ENCODE data around the gene IQSEC1.

IQSEC1 gene

DNA sequence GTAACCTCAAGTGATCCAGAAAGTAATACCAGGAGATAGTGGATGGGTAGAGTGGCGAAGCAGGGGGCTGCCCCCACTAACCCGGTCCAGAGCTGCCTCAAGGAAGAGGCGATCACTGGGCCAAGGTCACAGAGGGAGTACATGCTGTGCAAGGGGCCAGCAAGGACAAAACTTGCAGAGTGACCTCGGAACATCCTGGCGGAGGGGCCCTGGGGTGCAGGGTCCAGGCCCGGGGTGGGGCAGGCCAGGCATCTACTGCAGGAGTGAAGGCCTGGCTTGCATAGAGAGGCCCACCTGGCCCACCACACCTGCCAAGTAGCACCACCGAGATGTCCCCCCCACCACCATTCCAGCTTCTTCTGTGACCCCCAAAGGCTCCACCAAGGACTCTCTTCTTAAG, 17.6 kb downstream of the IQSEC1 start:
- WGBS (ENCODE audit: insufficient coverage, insufficient read length): no CpG with 5 or more reads among the region's 7 CpGs
- H3K4me1 ChIP-seq (ENCODE audit: control insufficient read depth, insufficient read depth, low read length): peaks cover 4% of the 10 kb centered on the region; the same call in 1 of the 2 replicates
- H3K9me3 ChIP-seq (ENCODE audit: control insufficient read depth, insufficient read depth, low read length): no peaks in the 10 kb centered on the region
- no peak overlapping the region for H3K4me3 ChIP-seq (ENCODE audit: low read length)
- no peak overlapping the region for H3K27ac ChIP-seq (ENCODE audit: low read length)
- H3K36me3 ChIP-seq (ENCODE audit: control insufficient read depth, insufficient read depth, low read length): no peaks in the 10 kb centered on the region
- H3K27me3 ChIP-seq (ENCODE audit: control insufficient read depth, insufficient read depth, low read length): no peaks in the 10 kb centered on the region
- no peak for DNase-seq (ENCODE audit: low read depth, low spot score)

GRCh38 chr3:13054341-13055285, 18.6 kb downstream of the IQSEC1 start:
- Histone ChIP-seq H3K4me1 (ENCODE audit: control insufficient read depth, insufficient read depth, low read length) (peaks cover 4% of the 10 kb centered on the region; the same call in 1 of the 2 replicates), H3K9me3 (ENCODE audit: control insufficient read depth, insufficient read depth, low read length) (no peaks in the 10 kb centered on the region), H3K27me3 (ENCODE audit: control insufficient read depth, insufficient read depth, low read length) (no peaks in the 10 kb centered on the region), H3K27ac (ENCODE audit: low read length) (no peak overlapping the region), H3K36me3 (ENCODE audit: control insufficient read depth, insufficient read depth, low read length) (no peaks in the 10 kb centered on the region), H3K4me3 (ENCODE audit: low read length) (no peak overlapping the region)
- WGBS (ENCODE audit: insufficient coverage, insufficient read length): no CpG with 5 or more reads among the region's 31 CpGs
- no peak for DNase-seq (ENCODE audit: low read depth, low spot score)

GRCh38 chr3:13053893-13054292, 19.3 kb downstream of the IQSEC1 start:
- Histone ChIP-seq H3K9me3 (ENCODE audit: control insufficient read depth, insufficient read depth, low read length) (no peaks in the 10 kb centered on the region), H3K27me3 (ENCODE audit: control insufficient read depth, insufficient read depth, low read length) (no peaks in the 10 kb centered on the region), H3K27ac (ENCODE audit: low read length) (no peak overlapping the region), H3K4me3 (ENCODE audit: low read length) (no peak overlapping the region), H3K36me3 (ENCODE audit: control insufficient read depth, insufficient read depth, low read length) (no peaks in the 10 kb centered on the region), H3K4me1 (ENCODE audit: control insufficient read depth, insufficient read depth, low read length) (peaks cover 4% of the 10 kb centered on the region; the same call in 1 of the 2 replicates)
- no peak for DNase-seq (ENCODE audit: low read depth, low spot score)
- no CpG with 5 or more reads among the region's 12 CpGs for WGBS (ENCODE audit: insufficient coverage, insufficient read length)

- no CpG with 5 or more reads among the region's 8 CpGs for WGBS (ENCODE audit: insufficient coverage, insufficient read length)
- Histone ChIP-seq H3K4me1 (ENCODE audit: control insufficient read depth, insufficient read depth, low read length) (peaks cover 4% of the 10 kb centered on the region; the same call in 1 of the 2 replicates), H3K27ac (ENCODE audit: low read length) (no peak overlapping the region), H3K36me3 (ENCODE audit: control insufficient read depth, insufficient read depth, low read length) (no peaks in the 10 kb centered on the region), H3K4me3 (ENCODE audit: low read length) (no peak overlapping the region), H3K27me3 (ENCODE audit: control insufficient read depth, insufficient read depth, low read length) (no peaks in the 10 kb centered on the region), H3K9me3 (ENCODE audit: control insufficient read depth, insufficient read depth, low read length) (no peaks in the 10 kb centered on the region)
- no peak for DNase-seq (ENCODE audit: low read depth, low spot score)
Observed at GRCh38 chr3:13053420-13053819, 19.8 kb downstream of the IQSEC1 start.

DNA sequence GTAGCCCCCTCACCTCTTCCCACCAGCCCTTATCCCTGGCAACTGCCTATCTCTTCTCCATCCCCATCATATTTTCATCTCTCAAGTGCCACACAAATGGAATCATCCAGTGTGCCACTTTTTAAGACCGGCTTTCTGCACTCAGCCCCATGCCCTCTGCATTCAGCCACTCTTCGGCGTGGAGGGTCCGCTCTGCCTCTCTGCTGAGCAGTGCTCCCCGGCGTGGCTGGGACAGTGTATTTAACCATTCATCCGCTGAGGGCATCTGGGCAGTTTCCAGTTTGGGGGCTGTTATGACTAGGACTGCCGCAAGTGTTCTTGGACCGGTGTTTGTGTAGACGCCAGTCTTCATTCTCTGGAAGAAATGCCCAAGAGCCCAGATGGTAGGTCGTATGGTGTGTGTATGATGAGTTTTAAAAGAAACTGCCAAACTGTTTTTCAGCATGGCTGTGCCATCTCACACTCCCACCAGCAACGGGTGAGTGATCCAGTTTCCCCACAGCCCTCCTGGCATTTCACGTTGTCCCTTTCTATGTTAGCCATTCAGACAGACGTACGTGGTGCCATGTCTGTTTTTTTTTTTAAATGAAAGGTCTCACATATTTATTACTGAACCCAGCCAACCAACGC, 20.9 kb downstream of the IQSEC1 start:
- no peak overlapping the region for H3K27ac ChIP-seq (ENCODE audit: low read length)
- peaks cover 4% of the 10 kb centered on the region; the same call in 1 of the 2 replicates for H3K4me1 ChIP-seq (ENCODE audit: control insufficient read depth, insufficient read depth, low read length)
- no peak overlapping the region for H3K4me3 ChIP-seq (ENCODE audit: low read length)
- no peaks in the 10 kb centered on the region for H3K36me3 ChIP-seq (ENCODE audit: control insufficient read depth, insufficient read depth, low read length)
- H3K9me3 ChIP-seq (ENCODE audit: control insufficient read depth, insufficient read depth, low read length): no peaks in the 10 kb centered on the region
- DNase-seq (ENCODE audit: low read depth, low spot score): no peak
- no CpG with 5 or more reads among the region's 16 CpGs for WGBS (ENCODE audit: insufficient coverage, insufficient read length)
- H3K27me3 ChIP-seq (ENCODE audit: control insufficient read depth, insufficient read depth, low read length): no peaks in the 10 kb centered on the region

- H3K27me3 ChIP-seq (ENCODE audit: control insufficient read depth, insufficient read depth, low read length): no peaks in the 10 kb centered on the region
- H3K9me3 ChIP-seq (ENCODE audit: control insufficient read depth, insufficient read depth, low read length): no peaks in the 10 kb centered on the region
- peaks cover 4% of the 10 kb centered on the region; the same call in 1 of the 2 replicates for H3K4me1 ChIP-seq (ENCODE audit: control insufficient read depth, insufficient read depth, low read length)
- H3K36me3 ChIP-seq (ENCODE audit: control insufficient read depth, insufficient read depth, low read length): no peaks in the 10 kb centered on the region
- no peak for DNase-seq (ENCODE audit: low read depth, low spot score)
- no CpG with 5 or more reads among the region's 6 CpGs for WGBS (ENCODE audit: insufficient coverage, insufficient read length)
- H3K4me3 ChIP-seq (ENCODE audit: low read length): no peak overlapping the region
- no peak overlapping the region for H3K27ac ChIP-seq (ENCODE audit: low read length)
Observed at GRCh38 chr3:13051581-13051980, 21.6 kb downstream of the IQSEC1 start.

GRCh38 chr3:13051066-13051465, 22.2 kb downstream of the IQSEC1 start:
- DNase-seq (ENCODE audit: low read depth, low spot score): no peak
- WGBS (ENCODE audit: insufficient coverage, insufficient read length): no CpG with 5 or more reads among the region's 2 CpGs

DNA sequence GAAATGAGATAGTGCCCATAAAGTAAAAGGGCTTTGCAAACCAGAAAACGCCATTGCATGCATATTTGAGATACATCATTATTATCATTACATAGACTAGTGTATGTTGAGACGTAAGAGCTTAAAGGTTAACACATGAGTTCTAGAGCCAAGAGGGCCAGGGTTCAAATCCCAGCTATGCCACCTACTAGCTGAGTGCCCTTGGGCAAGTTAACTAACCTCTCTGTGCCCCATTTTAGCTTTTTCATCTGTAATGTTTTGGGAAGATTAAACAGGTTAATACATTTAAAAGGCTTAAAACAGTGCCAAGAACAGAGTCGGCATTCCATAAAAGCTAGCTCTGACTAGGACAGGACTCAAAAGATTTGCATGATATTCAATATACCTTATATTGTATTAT, 22.8 kb downstream of the IQSEC1 start:
- Histone ChIP-seq H3K4me1 (ENCODE audit: control insufficient read depth, insufficient read depth, low read length) (peaks cover 4% of the 10 kb centered on the region; the same call in 1 of the 2 replicates), H3K9me3 (ENCODE audit: control insufficient read depth, insufficient read depth, low read length) (no peaks in the 10 kb centered on the region), H3K36me3 (ENCODE audit: control insufficient read depth, insufficient read depth, low read length) (no peaks in the 10 kb centered on the region), H3K27me3 (ENCODE audit: control insufficient read depth, insufficient read depth, low read length) (no peaks in the 10 kb centered on the region), H3K4me3 (ENCODE audit: low read length) (no peak overlapping the region), H3K27ac (ENCODE audit: low read length) (no peak overlapping the region)
- DNase-seq (ENCODE audit: low read depth, low spot score): no peak
- WGBS (ENCODE audit: insufficient coverage, insufficient read length): no CpG with 5 or more reads among the region's 3 CpGs

More at GRCh38 chr3:13051066-13051465, 22.2 kb downstream of the IQSEC1 start:
- Histone ChIP-seq H3K4me3 (ENCODE audit: low read length) (no peak overlapping the region), H3K36me3 (ENCODE audit: control insufficient read depth, insufficient read depth, low read length) (no peaks in the 10 kb centered on the region), H3K4me1 (ENCODE audit: control insufficient read depth, insufficient read depth, low read length) (peaks cover 4% of the 10 kb centered on the region; the same call in 1 of the 2 replicates), H3K27me3 (ENCODE audit: control insufficient read depth, insufficient read depth, low read length) (no peaks in the 10 kb centered on the region), H3K27ac (ENCODE audit: low read length) (no peak overlapping the region), H3K9me3 (ENCODE audit: control insufficient read depth, insufficient read depth, low read length) (no peaks in the 10 kb centered on the region)

GRCh38 chr3:13049400-13049799, 23.8 kb downstream of the IQSEC1 start:
- WGBS (ENCODE audit: insufficient coverage, insufficient read length): no CpG with 5 or more reads among the region's 6 CpGs

GRCh38 chr3:13047296-13048165, 25.7 kb downstream of the IQSEC1 start:
- no peak overlapping the region for H3K27ac ChIP-seq (ENCODE audit: low read length)
- peaks cover 4% of the 10 kb centered on the region; the same call in 1 of the 2 replicates for H3K4me1 ChIP-seq (ENCODE audit: control insufficient read depth, insufficient read depth, low read length)

More at GRCh38 chr3:13049400-13049799, 23.8 kb downstream of the IQSEC1 start:
- Histone ChIP-seq H3K27me3 (ENCODE audit: control insufficient read depth, insufficient read depth, low read length) (no peaks in the 10 kb centered on the region), H3K4me1 (ENCODE audit: control insufficient read depth, insufficient read depth, low read length) (peaks cover 4% of the 10 kb centered on the region; the same call in 1 of the 2 replicates), H3K27ac (ENCODE audit: low read length) (no peak overlapping the region), H3K9me3 (ENCODE audit: control insufficient read depth, insufficient read depth, low read length) (no peaks in the 10 kb centered on the region), H3K36me3 (ENCODE audit: control insufficient read depth, insufficient read depth, low read length) (no peaks in the 10 kb centered on the region), H3K4me3 (ENCODE audit: low read length) (no peak overlapping the region)
- no peak for DNase-seq (ENCODE audit: low read depth, low spot score)

More at GRCh38 chr3:13047296-13048165, 25.7 kb downstream of the IQSEC1 start:
- H3K27me3 ChIP-seq (ENCODE audit: control insufficient read depth, insufficient read depth, low read length): no peaks in the 10 kb centered on the region
- no peaks in the 10 kb centered on the region for H3K9me3 ChIP-seq (ENCODE audit: control insufficient read depth, insufficient read depth, low read length)
- no peaks in the 10 kb centered on the region for H3K36me3 ChIP-seq (ENCODE audit: control insufficient read depth, insufficient read depth, low read length)
- no peak for DNase-seq (ENCODE audit: low read depth, low spot score)
- WGBS (ENCODE audit: insufficient coverage, insufficient read length): no CpG with 5 or more reads among the region's 11 CpGs
- no peak overlapping the region for H3K4me3 ChIP-seq (ENCODE audit: low read length)

Data from iPS DF 6.9 (cell line).